SK-N-SH treated with all-trans-retinoic acid at 6 μM for 48 hours (cell line): ENCODE measurements around the gene SLC15A2.

Source experiments
- GLIS3 ChIP-seq: fragments of 250-450 bp; sonication (Bioruptor Pico); IDR thresholded peaks from 2 replicates; pipeline ENCODE4 v1.5.0; 2020; ENCODE audit warnings: mild to moderate bottlenecking, moderate library complexity
- TCF4 ChIP-seq: fragments of 250-450 bp; sonication (Bioruptor Pico); IDR thresholded peaks from 2 replicates; pipeline ENCODE4 v1.8.0; 2021; ENCODE audit warnings: mild to moderate bottlenecking, moderate library complexity, borderline replicate concordance
- TF ChIP-seq, protein P1 (sequence below): fragments of 250-450 bp; sonication (Bioruptor Pico); IDR thresholded peaks from 2 replicates; pipeline ENCODE4 v1.5.1; 2020; ENCODE audit warnings: low read depth, mild to moderate bottlenecking, moderate library complexity

DNA sequence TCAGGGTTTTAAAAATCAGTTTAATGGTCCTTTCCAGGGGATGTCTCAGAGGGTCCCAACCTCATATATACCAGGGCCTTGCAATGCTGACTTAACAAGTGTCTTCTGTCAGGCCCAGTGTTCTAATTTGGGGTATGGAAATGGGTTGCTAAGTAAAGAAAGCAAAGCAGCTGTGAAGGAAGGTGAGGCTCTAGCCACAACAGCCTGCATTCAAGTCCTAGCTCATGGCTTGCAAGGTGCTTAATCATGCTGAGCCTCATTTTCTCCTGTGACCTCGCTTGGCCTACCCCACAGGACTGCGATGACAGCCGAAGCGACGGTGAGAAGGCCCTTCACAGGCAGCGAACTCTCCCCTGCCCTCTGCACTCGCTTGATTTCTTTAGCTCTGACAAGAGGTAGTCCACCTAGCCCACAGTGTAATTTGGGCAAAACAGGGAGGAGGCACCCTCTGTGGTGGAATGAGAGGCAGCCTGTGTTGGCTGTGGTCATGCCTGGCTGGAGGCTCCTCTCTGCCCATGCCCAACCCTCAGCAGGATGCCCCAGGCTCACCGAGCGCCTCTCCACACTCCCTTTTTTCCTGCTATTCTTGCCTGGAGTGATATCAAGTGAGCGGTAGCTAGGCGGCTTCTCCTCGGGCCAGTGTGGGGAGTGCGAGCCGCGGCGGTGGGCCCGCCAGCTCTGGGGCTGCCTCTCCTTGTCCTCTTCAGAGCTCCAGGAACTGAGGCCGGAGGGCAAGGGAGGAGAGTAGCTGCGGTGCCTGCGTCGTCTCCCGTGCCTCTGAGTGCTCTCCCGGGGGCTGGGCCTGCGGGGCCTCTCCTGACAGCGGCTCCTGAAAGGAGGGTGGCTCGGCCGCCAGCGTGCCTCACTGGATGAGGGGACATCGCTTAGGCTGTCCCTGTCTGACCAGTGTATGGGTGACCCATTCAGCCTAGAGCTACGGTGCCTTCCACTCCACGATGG, 98.7 kb downstream of the SLC15A2 start:
- TF ChIP-seq GLIS3 (CRISPR knock-in tag) (no peak), TCF4 (CRISPR knock-in tag) (no peak)
- TF ChIP-seq, protein P1, sequence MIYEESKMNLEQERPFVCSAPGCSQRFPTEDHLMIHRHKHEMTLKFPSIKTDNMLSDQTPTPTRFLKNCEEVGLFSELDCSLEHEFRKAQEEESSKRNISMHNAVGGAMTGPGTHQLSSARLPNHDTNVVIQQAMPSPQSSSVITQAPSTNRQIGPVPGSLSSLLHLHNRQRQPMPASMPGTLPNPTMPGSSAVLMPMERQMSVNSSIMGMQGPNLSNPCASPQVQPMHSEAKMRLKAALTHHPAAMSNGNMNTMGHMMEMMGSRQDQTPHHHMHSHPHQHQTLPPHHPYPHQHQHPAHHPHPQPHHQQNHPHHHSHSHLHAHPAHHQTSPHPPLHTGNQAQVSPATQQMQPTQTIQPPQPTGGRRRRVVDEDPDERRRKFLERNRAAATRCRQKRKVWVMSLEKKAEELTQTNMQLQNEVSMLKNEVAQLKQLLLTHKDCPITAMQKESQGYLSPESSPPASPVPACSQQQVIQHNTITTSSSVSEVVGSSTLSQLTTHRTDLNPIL (CRISPR knock-in tag): no peak
